A549 (cell line): Measurements from ENCODE around the gene KCNK13. TPM values are rescaled to one million over a fixed set of nuclear protein-coding genes. Genes with fewer than 3 reads are reported as not detected.
"Not testable (repeated sequence)": the region's sequence is repeated elsewhere in the genome, so short reads cannot be mapped to it uniquely, and the experiment has no call there.

ENCODE experiments used
- ATAC-seq, 2 experiments: fragments of 200-7000 bp in 1 of 2; fragments of >200 bp in 1 of 2; cut with Nextera tagmentation in 1 of 2; cut with Tn5 transposase in 1 of 2; 3 replicates each; pipeline versions ENCODE4 v1.8.0 to v1.9.1; 2018 to 2020; ENCODE audit warnings: mild to moderate bottlenecking in 1 of 2, moderate library complexity in 1 of 2
- CTCF ChIA-PET: fragments of 300-600 bp; sonication (Branson Sonifier 250); formaldehyde crosslinking; extraction: SDS; loops from one replicate; lab custom pipeline; 2021; ENCODE audit warnings: antibody characterized with exemption, inconsistent platforms; lab: Yijun Ruan, JAX
- POLR2A ChIA-PET: fragments of 350-600 bp; formaldehyde crosslinking; extraction: SDS; loops from one replicate; lab custom pipeline; 2021; ENCODE audit warnings: antibody characterized with exemption, inconsistent platforms; lab: Yijun Ruan, JAX
- DNase-seq, 2 experiments: peaks; one replicate each; pipeline versions ENCODE4 v3.0.0 to v3.0.0-alpha.2; 2011 to 2016; ENCODE audit warnings: low read depth in 1 of 2, low spot score in 1 of 2
- FAIRE-seq: peaks from 2 replicates; lab custom pipeline; 2011; peaks lifted over from hg19 to GRCh38; lab: Jason Lieb, UNC
- H3K27ac ChIP-seq, 2 experiments: fragments of >200 bp; sonication (Bioruptor Twin); formaldehyde crosslinking; 3 replicates each; pipeline ENCODE4 v1.5.1; 2016 to 2017
- H3K4me1 ChIP-seq: fragments of >200 bp; sonication (Bioruptor Twin); formaldehyde crosslinking; 3 replicates; pipeline ENCODE4 v1.6.1; 2016
- H3K4me2 ChIP-seq: fragments of >200 bp; sonication (Bioruptor Twin); formaldehyde crosslinking; 3 replicates; pipeline ENCODE4 v1.6.1; 2016
- H3K4me3 ChIP-seq: fragments of >200 bp; sonication (Bioruptor Twin); formaldehyde crosslinking; 3 replicates; pipeline ENCODE4 v1.5.1; 2016
- H3K9me3 ChIP-seq: fragments of >200 bp; sonication (Bioruptor Twin); formaldehyde crosslinking; 3 replicates; pipeline ENCODE4 v1.6.1; 2016
- CBX8 ChIP-seq: fragments of 200-600 bp; sonication (generic); IDR thresholded peaks from 2 replicates; pipeline ENCODE4 v1.6.1; 2016
- CHD2 ChIP-seq: fragments of 150-350 bp; IDR thresholded peaks from 2 replicates; pipeline ENCODE4 v1.6.1; 2014; ENCODE audit warnings: low read length; ENCODE audit not compliant: partially characterized antibody
- E2F6 ChIP-seq: IDR thresholded peaks from 2 replicates; pipeline ENCODE4 v1.6.1; 2012; ENCODE audit warnings: low read depth, borderline replicate concordance
- EHMT2 ChIP-seq: fragments of 200-600 bp; sonication (generic); IDR thresholded peaks from 2 replicates; pipeline ENCODE4 v1.6.1; 2016; ENCODE audit warnings: antibody characterized with exemption, low read depth, mild to moderate bottlenecking, moderate library complexity
- FOSB ChIP-seq: fragments of 250-450 bp; sonication (Bioruptor Pico); IDR thresholded peaks from 2 replicates; pipeline ENCODE4 v1.5.0; 2020; ENCODE audit warnings: mild to moderate bottlenecking, moderate library complexity
- GATA3 ChIP-seq: IDR thresholded peaks from 2 replicates; pipeline ENCODE4 v1.6.1; 2012; ENCODE audit warnings: borderline replicate concordance
- HEYL ChIP-seq: fragments of 250-450 bp; sonication (Bioruptor Pico); IDR thresholded peaks from 2 replicates; pipeline ENCODE4 v1.8.0; 2021; ENCODE audit warnings: mild to moderate bottlenecking, moderate library complexity
- HOXA7 ChIP-seq: fragments of 250-450 bp; sonication (Bioruptor Pico); IDR thresholded peaks from 2 replicates; pipeline ENCODE4 v1.5.0; 2020; ENCODE audit warnings: mild to moderate bottlenecking, moderate library complexity
- KDM1A ChIP-seq: fragments of 200-600 bp; sonication (generic); IDR thresholded peaks from 2 replicates; pipeline ENCODE4 v1.6.1; 2016; ENCODE audit warnings: low read depth, mild to moderate bottlenecking
- MYC ChIP-seq: IDR thresholded peaks from 2 replicates; pipeline ENCODE4 v1.6.1; 2012; ENCODE audit warnings: mild to moderate bottlenecking, inconsistent platforms, low read length, improper control_type of control experiment, borderline replicate concordance
- NR3C1 ChIP-seq: fragments of >200 bp; sonication (Bioruptor Twin); formaldehyde crosslinking; IDR thresholded peaks from 3 replicates; pipeline ENCODE4 v1.6.1; 2017
- PHF8 ChIP-seq: fragments of 200-600 bp; sonication (generic); IDR thresholded peaks from 2 replicates; pipeline ENCODE4 v1.6.1; 2016; ENCODE audit warnings: low read depth, mild to moderate bottlenecking, antibody characterized with exemption, moderate library complexity, borderline replicate concordance
- POLR2A ChIP-seq: IDR thresholded peaks from 2 replicates; pipeline ENCODE4 v1.6.1; 2012; ENCODE audit warnings: mild to moderate bottlenecking, low read length
- RCOR1 ChIP-seq: fragments of 150-350 bp; IDR thresholded peaks from 2 replicates; pipeline ENCODE4 v1.6.1; 2014; ENCODE audit warnings: antibody characterized with exemption, low read length, low read depth
- REST ChIP-seq: fragments of 200-600 bp; sonication (generic); IDR thresholded peaks from 2 replicates; pipeline ENCODE4 v1.6.1; 2016; ENCODE audit warnings: antibody characterized with exemption, mild to moderate bottlenecking, moderate library complexity
- TP53 ChIP-seq: fragments of 250-450 bp; sonication (Bioruptor Pico); IDR thresholded peaks from 2 replicates; pipeline ENCODE4 v1.5.0; 2021; ENCODE audit warnings: mild to moderate bottlenecking, moderate library complexity
- ZC3H11A ChIP-seq: fragments of 450-650 bp; IDR thresholded peaks from 2 replicates; pipeline ENCODE4 v1.6.1; 2014; ENCODE audit warnings: antibody characterized with exemption, mild to moderate bottlenecking
- ZFP36 ChIP-seq: fragments of 450-650 bp; IDR thresholded peaks from 2 replicates; pipeline ENCODE4 v1.6.1; 2014; ENCODE audit warnings: borderline replicate concordance; ENCODE audit not compliant: partially characterized antibody
- WGBS: methylation state at CpG from one replicate; pipeline ENCODE4 v1.1.6; 2017; ENCODE audit errors: missing lambda C conversion rate; 5-methylcytosine and 5-hydroxymethylcytosine counted together
- polyA plus RNA-seq, 4 experiments: library from polyadenylated mRNA; depleted of rRNA in 3 of 4; stranded (reverse); fragments of >200 nt; fragmentation: RNase III in 1 of 4; extraction: RNeasy Plus Mini Kit Qiagen cat#74134 plus additional on column Dnase treatment in 1 of 4; gene quantifications; 2 replicates in 3 of 4; 3 replicates in 1 of 4; pipeline ENCODE4 v1.2.3, GENCODE V29; 2011 to 2017

Gene KCNK13
- polyA plus RNA-seq, 2 of the 4 experiments (the other 2 are of a cell fraction), result not detected

- no peak overlapping the region for H3K27ac ChIP-seq
- CTCF ChIA-PET, result interaction anchor here (0.6 to 2.0 kb wide), 4 partner anchors 15 to 126 kb away, joined by 3 to 4 read pairs (median 3); no protein-coding TSS in a partner anchor
- DNase-seq (no peak), ATAC-seq (no peak), FAIRE-seq (no peak)
- POLR2A ChIA-PET, result no interaction called here
- H3K4me1 ChIP-seq, result no peaks in the 10 kb centered on the region
- H3K4me3 ChIP-seq, result no peak overlapping the region
- no peak overlapping the region for H3K4me2 ChIP-seq
- TF ChIP-seq ZC3H11A (no peak), CHD2 (no peak), REST (no peak), FOSB (CRISPR knock-in tag) (no peak), MYC (no peak), PHF8 (no peak), HEYL (CRISPR knock-in tag) (no peak)
- no peaks in the 10 kb centered on the region for H3K9me3 ChIP-seq
- 22% methylated on average over 5 of the region's 5 CpGs for WGBS
These were observed 132.9 kb downstream of the KCNK13 start for GRCh38 chr14:90194706-90195105.

GRCh38 chr14:90198541-90199060 lies 136.8 kb downstream of the KCNK13 start:
- ChIA-PET CTCF (interaction anchor here (0.6 kb wide), 1 partner anchor 351 kb away, joined by 3 read pairs; no protein-coding TSS in a partner anchor), POLR2A (no interaction called here)
- H3K9me3 ChIP-seq, result no peaks in the 10 kb centered on the region
- H3K27ac ChIP-seq, result no peak overlapping the region
- FAIRE-seq (no peak), DNase-seq (no peak), ATAC-seq (no peak)
- no peak for TF ChIP-seq TP53 (CRISPR knock-in tag)
- TF ChIP-seq RCOR1, result no peak
- no peak for TF ChIP-seq NR3C1
- TF ChIP-seq EHMT2, result no peak
- TF ChIP-seq CBX8, result no peak
- TF ChIP-seq POLR2A, result no peak
- TF ChIP-seq CHD2, result no peak
- no peak for TF ChIP-seq ZFP36
- no peak for TF ChIP-seq KDM1A
- no peak for TF ChIP-seq HOXA7 (CRISPR knock-in tag)
- no peak for TF ChIP-seq REST
- TF ChIP-seq MYC, result no peak
- TF ChIP-seq GATA3, result no peak
- no peak for TF ChIP-seq E2F6
- no peak for TF ChIP-seq HEYL (CRISPR knock-in tag)
- H3K4me2 ChIP-seq, result no peak overlapping the region
- no peaks in the 10 kb centered on the region for H3K4me1 ChIP-seq
- H3K4me3 ChIP-seq, result no peak overlapping the region
- 53% methylated on average over 12 of the region's 12 CpGs for WGBS

GRCh38 chr14:90200546-90200945 lies 138.8 kb downstream of the KCNK13 start:
- H3K4me2 ChIP-seq, POLR2A ChIA-PET, FAIRE-seq, CTCF ChIA-PET, ATAC-seq, H3K9me3 ChIP-seq, H3K4me3 ChIP-seq, H3K4me1 ChIP-seq, DNase-seq, H3K27ac ChIP-seq: not testable (repeated sequence)
- 29% methylated on average over 4 of the region's 4 CpGs for WGBS
